Stimulated activated CD8-positive, alpha-beta memory T cell treated with anti-CD3 and anti-CD28 coated beads, Interleukin-15, amount 100 ng/mL, for 1 hour (primary cell): Measurements from ENCODE around the gene USH2A.

Source experiments
- DNase-seq: peaks from one replicate; pipeline ENCODE4 v3.0.0-alpha.2; 2020; ENCODE audit warnings: low read depth

The USH2A gene

GRCh38 chr1:216270086-216270773, 153.0 kb downstream of the USH2A start:
- DNase-seq = no peak

GRCh38 chr1:216261631-216262030, 161.6 kb downstream of the USH2A start:
- DNase-seq = no peak

GRCh38 chr1:216258856-216259255, 164.4 kb downstream of the USH2A start:
- DNase-seq = no peak

- DNase-seq = no peak
Observed at GRCh38 chr1:216258386-216258785, 164.9 kb downstream of the USH2A start.

GRCh38 chr1:216250861-216251260, 172.4 kb downstream of the USH2A start:
- DNase-seq = no peak

- no peak for DNase-seq
Observed at GRCh38 chr1:216248628-216249027, 174.6 kb downstream of the USH2A start.

GRCh38 chr1:216247937-216248336, 175.3 kb downstream of the USH2A start:
- DNase-seq = no peak

- DNase-seq = no peak
Observed at GRCh38 chr1:216246577-216247203, 176.6 kb downstream of the USH2A start.

GRCh38 chr1:216238844-216239243, 184.4 kb downstream of the USH2A start:
- no peak for DNase-seq

GRCh38 chr1:216237927-216238542, 185.2 kb downstream of the USH2A start:
- no peak for DNase-seq

GRCh38 chr1:216224233-216224632, 199.0 kb downstream of the USH2A start:
- DNase-seq = no peak

GRCh38 chr1:216223486-216223885, 199.8 kb downstream of the USH2A start:
- DNase-seq = no peak

- DNase-seq = no peak
Observed at GRCh38 chr1:216222288-216222687, 201.0 kb downstream of the USH2A start.

GRCh38 chr1:216221260-216221700, 202.0 kb downstream of the USH2A start:
- no peak for DNase-seq

- DNase-seq = no peak
Observed at GRCh38 chr1:216216305-216216704, 206.9 kb downstream of the USH2A start.

- DNase-seq = no peak
Observed at GRCh38 chr1:216215169-216215568, 208.1 kb downstream of the USH2A start.

GRCh38 chr1:216212826-216213225, 210.4 kb downstream of the USH2A start:
- no peak for DNase-seq

- no peak for DNase-seq
Observed at GRCh38 chr1:216210081-216210480, 213.2 kb downstream of the USH2A start.

- no peak for DNase-seq
Observed at GRCh38 chr1:216209125-216209524, 214.1 kb downstream of the USH2A start.

- no peak for DNase-seq
Observed at GRCh38 chr1:216207154-216207553, 216.1 kb downstream of the USH2A start.

GRCh38 chr1:216205176-216205575, 218.1 kb downstream of the USH2A start:
- no peak for DNase-seq

- DNase-seq = no peak
Observed at GRCh38 chr1:216201946-216202345, 221.3 kb downstream of the USH2A start.

- no peak for DNase-seq
Observed at GRCh38 chr1:216200941-216201340, 222.3 kb downstream of the USH2A start.
